BLaER1 treated with 17β-estradiol and CSF1 and Interleukin-3, amounts not matched to agents 10 nM and 100 nM (cell line): ENCODE results near the gene ENTPD8.

Experiments used
- H3K27ac ChIP-seq, 11 experiments: shearing (Covaris generic); formaldehyde crosslinking; 2 replicates each; pipeline ENCODE4 v1.8.1; 2022
- H3K27me3 ChIP-seq, 11 experiments: shearing (Covaris generic); formaldehyde crosslinking; 2 replicates each; pipeline ENCODE4 v1.8.1; 2022
- H3K36me3 ChIP-seq, 11 experiments: shearing (Covaris generic); formaldehyde crosslinking; 2 replicates each; pipeline ENCODE4 v1.8.1; 2022
- H3K4me1 ChIP-seq, 10 experiments: shearing (Covaris generic); formaldehyde crosslinking; 2 replicates each; pipeline ENCODE4 v1.8.1; 2022
- H3K4me2 ChIP-seq, 11 experiments: shearing (Covaris generic); formaldehyde crosslinking; 2 replicates each; pipeline ENCODE4 v1.8.1; 2022
- H3K4me3 ChIP-seq, 10 experiments: shearing (Covaris generic); formaldehyde crosslinking; 2 replicates each; pipeline ENCODE4 v1.8.1; 2022
- H3K9ac ChIP-seq, 11 experiments: shearing (Covaris generic); formaldehyde crosslinking; 2 replicates each; pipeline ENCODE4 v1.8.1; 2022
- H3K9me3 ChIP-seq, 11 experiments: shearing (Covaris generic); formaldehyde crosslinking; replicated peaks in 1 of 11; 2 replicates each; pipeline ENCODE4 v1.8.1; 2022
- H4K20me1 ChIP-seq, 11 experiments: shearing (Covaris generic); formaldehyde crosslinking; 2 replicates each; pipeline ENCODE4 v1.8.1; 2022
- Cebpa-rat ChIP-seq, 11 experiments: shearing (Covaris generic); IDR thresholded peaks; 2 replicates each; pipeline ENCODE4 v1.8.1; 2022

Gene ENTPD8

GRCh38 chr9:137429974-137430722 lies 11.0 kb downstream of the ENTPD8 start:
- Histone ChIP-seq H3K9me3 (no peaks in the 10 kb centered on the region), H3K4me1 (peaks cover 42 to 95% (median 88%) of the 10 kb centered on the region in 10 experiments), H3K9ac (peak overlapping the region in 8 of 11 experiments; percentile 2 to 63 (median 40); a peak in 10 of 22 replicates), H3K27ac (peak overlapping the region in 3 of 11 experiments; percentile 28 to 60 (median 29); a peak in 6 of 22 replicates), H3K27me3 (peaks cover under 1 to 53% (median 10%) of the 10 kb centered on the region in 11 experiments; a peak in 18 of 22 replicates), H3K36me3 (no peaks in the 10 kb centered on the region), H3K4me3 (peak overlapping the region in 9 of 10 experiments; percentile 8 to 56 (median 41); a peak in 15 of 20 replicates), H3K4me2 (peak overlapping the region; percentile 81 to 95 (median 90)), H4K20me1 (peaks cover 0 to 45% (median 15%) of the 10 kb centered on the region in 11 experiments; a peak in 12 of 22 replicates)
- no peak for TF ChIP-seq Cebpa-rat (IDR thresholded peaks at IDR 0.05)

- Histone ChIP-seq H3K9me3 (no peaks in the 10 kb centered on the region), H3K4me2 (peak overlapping the region; percentile 81 to 95 (median 90)), H3K4me3 (peak overlapping the region in 5 of 10 experiments; percentile 8 to 56 (median 41); a peak in 5 of 20 replicates), H3K27ac (peak overlapping the region in 2 of 11 experiments; percentile 29 to 60; a peak in 3 of 22 replicates), H3K36me3 (no peaks in the 10 kb centered on the region), H3K9ac (peak overlapping the region in 5 of 11 experiments; percentile 15 to 63 (median 41); a peak in 4 of 22 replicates), H4K20me1 (peaks cover 0 to 38% (median 15%) of the 10 kb centered on the region in 11 experiments; a peak in 13 of 22 replicates), H3K4me1 (peaks cover 42 to 95% (median 88%) of the 10 kb centered on the region in 10 experiments), H3K27me3 (peaks cover 7 to 53% (median 16%) of the 10 kb centered on the region in 11 experiments; a peak in 20 of 22 replicates)
- TF ChIP-seq Cebpa-rat (IDR thresholded peaks at IDR 0.05): no peak
These were observed 11.6 kb downstream of the ENTPD8 start for GRCh38 chr9:137429546-137429890.

GRCh38 chr9:137428841-137429545 lies 12.2 kb downstream of the ENTPD8 start:
- peak overlapping the region in 1 of 10 experiments; percentile 18; a peak in 2 of 20 replicates for H3K4me3 ChIP-seq
- peaks cover 0 to 33% (median 15%) of the 10 kb centered on the region in 11 experiments; a peak in 13 of 22 replicates for H4K20me1 ChIP-seq
- TF ChIP-seq Cebpa-rat (IDR thresholded peaks at IDR 0.05): no peak
- no peaks in the 10 kb centered on the region for H3K36me3 ChIP-seq
- H3K4me2 ChIP-seq: peak overlapping the region; percentile 81 to 95 (median 90)
- H3K9me3 ChIP-seq: no peaks in the 10 kb centered on the region
- H3K4me1 ChIP-seq: peaks cover 45 to 95% (median 87%) of the 10 kb centered on the region in 10 experiments
- peak overlapping the region in 4 of 11 experiments; percentile 15 to 63 (median 33); a peak in 3 of 22 replicates for H3K9ac ChIP-seq
- H3K27ac ChIP-seq: 0 out of 22 replicates have a peak overlapping the region, but pooled peaks of 1 of the 11 experiments have one; percentile 7
- peaks cover 12 to 54% (median 22%) of the 10 kb centered on the region in 11 experiments for H3K27me3 ChIP-seq

- Histone ChIP-seq H3K27me3 (peaks cover 19 to 61% (median 29%) of the 10 kb centered on the region in 11 experiments), H3K27ac (no peak overlapping the region), H3K4me1 (peaks cover 51 to 95% (median 87%) of the 10 kb centered on the region in 10 experiments), H3K9ac (no peak overlapping the region), H4K20me1 (peaks cover 0 to 33% (median 15%) of the 10 kb centered on the region in 11 experiments; a peak in 13 of 22 replicates), H3K36me3 (no peaks in the 10 kb centered on the region), H3K9me3 (no peaks in the 10 kb centered on the region), H3K4me2 (peak overlapping the region in 8 of 11 experiments; percentile 35 to 74 (median 56); a peak in 14 of 22 replicates), H3K4me3 (no peak overlapping the region)
- TF ChIP-seq Cebpa-rat (IDR thresholded peaks at IDR 0.05): no peak
These were observed 12.9 kb downstream of the ENTPD8 start for GRCh38 chr9:137428311-137428630.

DNA sequence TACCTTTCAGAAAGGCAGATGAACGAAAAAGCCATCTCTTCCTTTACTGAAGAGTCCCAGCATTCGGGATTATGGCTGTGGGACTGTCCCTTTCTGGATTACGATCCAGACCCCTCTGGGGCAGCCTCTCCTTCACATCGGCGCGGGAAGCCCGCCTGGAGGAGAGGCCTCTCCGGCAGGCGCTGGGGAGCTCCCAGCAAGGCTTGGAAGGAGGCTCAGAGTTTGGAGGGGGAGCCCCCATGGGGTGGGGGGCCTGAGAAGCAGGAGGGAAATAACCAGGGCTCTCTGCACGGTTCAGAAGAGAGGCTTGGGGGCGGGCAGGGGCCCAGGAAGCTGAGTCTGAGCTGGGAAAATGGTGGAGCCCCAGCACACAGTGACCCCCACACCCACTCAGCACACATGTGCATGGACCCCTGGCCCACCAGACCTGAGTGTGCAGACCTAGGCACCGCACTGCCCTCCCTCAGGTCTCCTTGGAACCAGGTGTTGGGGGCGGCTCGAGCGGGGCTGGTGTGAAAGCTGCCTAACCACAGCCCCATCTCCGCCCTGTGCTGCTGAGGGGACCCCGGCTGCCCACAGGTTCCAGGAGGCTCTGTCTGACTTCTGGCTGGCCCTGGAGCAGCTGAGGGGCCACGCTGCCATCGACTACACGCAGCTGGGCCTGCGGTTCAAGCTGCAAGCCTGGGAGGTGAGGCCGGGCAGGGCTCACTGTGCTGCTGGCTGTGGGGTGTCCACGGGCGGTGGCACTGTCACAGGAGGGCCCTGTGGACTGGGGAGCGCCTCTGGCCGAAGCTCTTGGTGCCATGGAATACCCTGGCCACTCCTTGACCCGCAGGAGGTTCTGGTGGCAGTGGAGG lies 13.5 kb downstream of the ENTPD8 start:
- Histone ChIP-seq H3K9me3 (no peaks in the 10 kb centered on the region), H3K4me1 (peaks cover 51 to 89% (median 82%) of the 10 kb centered on the region in 10 experiments), H3K9ac (no peak overlapping the region), H3K27ac (no peak overlapping the region), H4K20me1 (peaks cover 0 to 33% (median 15%) of the 10 kb centered on the region in 11 experiments; a peak in 13 of 22 replicates), H3K36me3 (no peaks in the 10 kb centered on the region), H3K4me3 (no peak overlapping the region), H3K27me3 (peaks cover 24 to 66% (median 35%) of the 10 kb centered on the region in 11 experiments), H3K4me2 (peak overlapping the region in 8 of 11 experiments; percentile 35 to 74 (median 56); a peak in 15 of 22 replicates)
- no peak for TF ChIP-seq Cebpa-rat (IDR thresholded peaks at IDR 0.05)

DNA sequence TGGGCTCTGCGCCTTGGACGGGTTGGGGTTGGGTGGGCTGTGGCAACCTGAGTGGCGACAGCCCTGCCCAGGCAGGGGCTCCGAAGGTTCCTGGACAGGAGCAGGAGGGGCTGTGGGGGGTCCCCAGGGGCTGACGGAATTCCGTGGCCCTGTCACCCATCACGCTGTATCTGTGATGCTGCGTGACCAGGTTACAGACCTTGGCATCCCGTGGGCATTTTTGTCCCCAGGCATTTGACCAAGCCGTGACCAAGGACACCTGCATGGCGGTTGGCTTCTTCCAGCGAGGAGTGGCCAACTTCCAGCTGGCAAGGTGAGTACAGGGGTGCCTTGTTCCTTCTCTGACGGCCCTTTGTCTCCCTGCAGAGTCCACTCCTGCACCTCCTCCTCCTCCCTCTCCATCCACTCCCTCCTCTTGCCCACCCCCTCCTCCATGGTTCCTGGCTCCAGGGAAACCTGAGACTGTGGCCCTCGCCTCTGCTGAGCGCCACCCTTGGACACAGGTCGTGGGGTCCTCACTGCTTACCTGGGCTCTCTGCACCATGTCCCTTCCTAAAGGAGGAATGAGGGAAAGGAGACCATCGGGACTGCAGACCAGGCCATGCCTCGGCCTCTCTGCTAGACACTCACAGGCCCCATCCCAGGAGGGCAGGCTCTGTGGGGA lies 15.0 kb downstream of the ENTPD8 start:
- Histone ChIP-seq H3K27me3 (peaks cover 25 to 64% (median 32%) of the 10 kb centered on the region in 11 experiments), H3K4me2 (peak overlapping the region in 8 of 11 experiments; percentile 26 to 100 (median 51); a peak in 14 of 22 replicates), H3K9me3 (no peaks in the 10 kb centered on the region), H3K36me3 (no peaks in the 10 kb centered on the region), H3K4me3 (no peak overlapping the region), H4K20me1 (peaks cover 0 to 24% (median 10%) of the 10 kb centered on the region in 11 experiments; a peak in 13 of 22 replicates), H3K4me1 (peaks cover 56 to 87% (median 80%) of the 10 kb centered on the region in 10 experiments), H3K27ac (no peak overlapping the region), H3K9ac (no peak overlapping the region)
- TF ChIP-seq Cebpa-rat (IDR thresholded peaks at IDR 0.05): no peak

- Histone ChIP-seq H3K27ac (peak overlapping the region in 4 of 11 experiments; percentile 43 to 65 (median 57); a peak in 9 of 22 replicates), H3K9me3 (no peaks in the 10 kb centered on the region), H4K20me1 (peaks cover 0 to 12% (median 0%) of the 10 kb centered on the region in 11 experiments; a peak in 5 of 22 replicates), H3K36me3 (no peaks in the 10 kb centered on the region), H3K4me2 (peak overlapping the region; percentile 72 to 100 (median 94)), H3K27me3 (peaks cover under 1 to 40% (median 31%) of the 10 kb centered on the region in 11 experiments; a peak in 20 of 22 replicates), H3K4me3 (peak overlapping the region; percentile 76 to 99 (median 96); a peak in 19 of 20 replicates), H3K9ac (peak overlapping the region in 8 of 11 experiments; percentile 19 to 89 (median 52); a peak in 10 of 22 replicates), H3K4me1 (peaks cover 41 to 77% (median 62%) of the 10 kb centered on the region in 10 experiments)
- TF ChIP-seq Cebpa-rat (IDR thresholded peaks at IDR 0.05): no peak
These were observed 17.5 kb downstream of the ENTPD8 start for GRCh38 chr9:137423514-137424291.
